Muscle layer of colon (tissue), 2 donors: Measurements from ENCODE around the gene TFEC.
"Not testable (repeated sequence)": the region's sequence is repeated elsewhere in the genome, so short reads cannot be mapped to it uniquely, and the experiment has no call there.

ENCODE experiments used
- H3K27ac ChIP-seq: one replicate; pipeline ENCODE4 v1.7.0; 2013; ENCODE audit warnings: low read depth, mild to moderate bottlenecking, low read length, moderate library complexity
- H3K27me3 ChIP-seq, 2 donors: one replicate each; pipeline ENCODE4 v1.7.0; 2013; ENCODE audit warnings: low read length in 2 of 2, mild to moderate bottlenecking in 2 of 2; ENCODE audit not compliant: insufficient read depth in 2 of 2, control insufficient read depth in 1 of 2
- H3K36me3 ChIP-seq: one replicate; pipeline ENCODE4 v1.7.0; 2013; ENCODE audit warnings: mild to moderate bottlenecking, low read length; ENCODE audit not compliant: insufficient read depth
- H3K4me1 ChIP-seq: one replicate; pipeline ENCODE4 v1.7.0; 2013; ENCODE audit warnings: mild to moderate bottlenecking, low read length; ENCODE audit not compliant: insufficient read depth
- H3K4me3 ChIP-seq, 2 donors: one replicate each; pipeline ENCODE4 v1.7.0; 2013; ENCODE audit warnings: low read length in 2 of 2, low read depth in 1 of 2, mild to moderate bottlenecking in 1 of 2, moderate library complexity in 1 of 2
- H3K9ac ChIP-seq: one replicate; pipeline ENCODE4 v1.7.0; 2013; ENCODE audit warnings: low read length
- H3K9me3 ChIP-seq: one replicate; pipeline ENCODE4 v1.7.0; 2013; ENCODE audit warnings: mild to moderate bottlenecking, low read length
- donor health status: abdominal sarcoma.
- donor health status: Adenocarcinoma of cecum.

Gene TFEC

DNA sequence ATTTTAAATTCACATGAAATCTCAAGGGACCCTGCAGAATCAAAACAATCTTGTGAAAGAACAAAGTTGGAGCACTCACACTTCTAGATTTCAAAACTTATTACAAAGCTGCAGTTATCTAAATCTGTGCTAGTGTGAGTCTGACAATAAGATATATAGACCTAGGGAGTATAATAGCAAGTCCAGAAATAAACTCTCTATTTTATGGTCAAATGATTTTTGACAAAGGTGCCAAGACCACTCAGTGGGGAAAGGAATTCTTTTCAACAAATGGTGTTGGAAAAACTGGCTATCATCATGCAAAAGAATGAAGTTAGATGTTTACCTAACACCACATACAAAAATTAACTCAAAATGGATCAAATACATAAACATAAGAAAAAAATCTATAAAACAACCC is 68.2 kb downstream of the TFEC start:
- no peaks in the 10 kb centered on the region for H3K4me1 ChIP-seq
- no peak overlapping the region for H3K27ac ChIP-seq
- no peak overlapping the region for H3K9ac ChIP-seq
- H3K9me3 ChIP-seq, result no peaks in the 10 kb centered on the region
- no peak overlapping the region for H3K4me3 ChIP-seq
- H3K27me3 ChIP-seq, result no peaks in the 10 kb centered on the region
- no peaks in the 10 kb centered on the region for H3K36me3 ChIP-seq

DNA sequence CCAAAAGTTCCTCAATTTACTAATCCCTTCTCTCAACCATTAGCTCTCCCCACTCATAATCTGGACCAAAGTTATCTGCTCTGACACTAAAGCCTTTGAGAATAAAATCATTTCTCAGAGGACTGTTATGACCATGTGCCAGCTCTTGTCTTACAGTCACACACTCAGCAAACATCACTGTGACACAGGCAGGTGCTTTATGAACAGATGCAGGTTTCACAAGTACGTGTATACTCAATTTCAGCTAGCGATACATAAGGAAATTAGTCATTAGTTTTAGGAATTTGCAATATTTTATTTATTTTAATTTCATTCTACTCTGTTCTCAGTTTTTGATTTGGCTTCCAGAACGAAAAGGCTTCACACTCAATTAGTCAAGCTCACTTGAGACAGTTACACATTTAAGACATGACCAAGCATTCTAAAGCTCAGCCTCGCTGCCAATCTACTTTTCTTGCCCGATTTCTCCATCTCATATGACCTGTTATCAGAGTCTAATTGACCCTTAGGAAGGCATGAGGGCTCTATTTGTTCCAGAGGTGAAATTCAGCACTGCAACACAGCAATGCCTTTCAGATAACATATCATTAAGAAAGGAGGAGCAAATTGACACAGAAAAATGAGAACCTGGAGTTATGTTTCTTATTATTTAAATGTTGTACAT is 76.8 kb downstream of the TFEC start:
- Histone ChIP-seq H3K9me3 (no peaks in the 10 kb centered on the region), H3K9ac (no peak overlapping the region), H3K36me3 (no peaks in the 10 kb centered on the region), H3K4me1 (no peaks in the 10 kb centered on the region), H3K4me3 (no peak overlapping the region), H3K27me3 (no peaks in the 10 kb centered on the region), H3K27ac (no peak overlapping the region)

GRCh38 chr7:115952832-115953231 is 77.7 kb downstream of the TFEC start:
- no peaks in the 10 kb centered on the region for H3K4me1 ChIP-seq
- no peak overlapping the region for H3K27ac ChIP-seq
- no peak overlapping the region for H3K9ac ChIP-seq
- H3K9me3 ChIP-seq, result no peaks in the 10 kb centered on the region
- H3K36me3 ChIP-seq, result no peaks in the 10 kb centered on the region
- no peaks in the 10 kb centered on the region for H3K27me3 ChIP-seq
- H3K4me3 ChIP-seq, result no peak overlapping the region

DNA sequence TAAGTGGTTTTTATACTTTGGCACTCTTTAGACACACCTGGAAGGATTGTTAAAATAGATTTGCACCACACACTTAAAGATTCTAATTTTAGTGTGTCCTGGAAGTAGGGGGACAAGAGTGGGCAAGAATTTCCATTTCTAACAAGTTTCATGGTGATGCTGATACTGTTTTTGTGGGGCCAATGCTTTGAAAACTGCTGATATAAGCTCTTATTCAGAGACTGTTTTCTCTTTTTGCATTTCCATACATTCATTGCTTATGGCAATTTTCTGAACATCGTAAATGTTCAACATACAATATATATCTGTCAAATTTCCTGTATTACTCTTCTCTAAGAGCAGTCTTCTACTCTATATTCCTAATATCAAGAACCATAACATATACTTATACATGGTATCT is 79.0 kb downstream of the TFEC start:
- H3K9me3 ChIP-seq, result no peaks in the 10 kb centered on the region

GRCh38 chr7:115941703-115942268 is 88.8 kb downstream of the TFEC start:
- no peak overlapping the region for H3K27ac ChIP-seq
- H3K9me3 ChIP-seq, result no peaks in the 10 kb centered on the region
- H3K36me3 ChIP-seq, result no peaks in the 10 kb centered on the region
- H3K4me3 ChIP-seq, result no peak overlapping the region
- H3K4me1 ChIP-seq, result no peaks in the 10 kb centered on the region
- H3K27me3 ChIP-seq, result no peaks in the 10 kb centered on the region
- no peak overlapping the region for H3K9ac ChIP-seq

More for the DNA sequence above, 79.0 kb downstream of the TFEC start:
- H3K4me3 ChIP-seq, result no peak overlapping the region
- no peak overlapping the region for H3K9ac ChIP-seq
- no peaks in the 10 kb centered on the region for H3K4me1 ChIP-seq
- no peak overlapping the region for H3K27ac ChIP-seq
- H3K27me3 ChIP-seq, result no peaks in the 10 kb centered on the region
- H3K36me3 ChIP-seq, result no peaks in the 10 kb centered on the region

- Histone ChIP-seq H3K36me3 (no peaks in the 10 kb centered on the region), H3K27ac (no peak overlapping the region), H3K9ac (no peak overlapping the region), H3K4me3 (no peak overlapping the region), H3K27me3 (no peaks in the 10 kb centered on the region), H3K9me3 (no peaks in the 10 kb centered on the region), H3K4me1 (no peaks in the 10 kb centered on the region)
Measured at GRCh38 chr7:115940460-115941060, 90.0 kb downstream of the TFEC start.

DNA sequence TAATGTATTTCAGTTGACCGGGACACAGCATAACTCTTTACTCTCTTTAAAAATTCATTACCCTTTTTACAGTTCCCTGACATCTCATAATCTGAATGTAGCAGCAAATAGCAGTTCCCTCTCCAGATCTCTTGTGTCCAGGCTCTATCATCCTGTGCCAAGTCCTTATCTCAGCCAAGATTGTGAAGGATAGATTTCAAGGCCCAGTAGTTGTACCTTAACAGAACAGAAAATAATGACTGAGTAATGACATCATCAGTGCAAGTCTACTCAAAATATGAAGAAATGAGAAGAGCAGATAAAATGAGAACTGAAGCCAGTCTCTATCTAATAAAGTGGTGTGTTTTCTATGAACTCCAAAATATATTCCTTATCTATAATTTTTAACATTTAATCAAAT is 92.6 kb downstream of the TFEC start:
- Histone ChIP-seq H3K4me1 (no peaks in the 10 kb centered on the region), H3K36me3 (no peaks in the 10 kb centered on the region), H3K27ac (no peak overlapping the region), H3K9ac (no peak overlapping the region), H3K9me3 (no peaks in the 10 kb centered on the region), H3K4me3 (no peak overlapping the region), H3K27me3 (no peaks in the 10 kb centered on the region)

GRCh38 chr7:115933471-115933870 is 97.1 kb downstream of the TFEC start:
- H3K9me3 ChIP-seq, result no peaks in the 10 kb centered on the region
- H3K36me3 ChIP-seq, result no peaks in the 10 kb centered on the region
- H3K4me1 ChIP-seq, result no peaks in the 10 kb centered on the region
- H3K4me3 ChIP-seq, result no peak overlapping the region
- H3K27me3 ChIP-seq, result no peaks in the 10 kb centered on the region
- no peak overlapping the region for H3K9ac ChIP-seq
- no peak overlapping the region for H3K27ac ChIP-seq

- Histone ChIP-seq H3K9ac (no peak overlapping the region), H3K4me3 (no peak overlapping the region), H3K4me1 (no peaks in the 10 kb centered on the region)
Measured at GRCh38 chr7:115932880-115933279, 97.7 kb downstream of the TFEC start.

GRCh38 chr7:115930184-115930583 is 100.4 kb downstream of the TFEC start:
- H3K9me3 ChIP-seq, H3K27ac ChIP-seq, H3K27me3 ChIP-seq, H3K36me3 ChIP-seq, H3K9ac ChIP-seq, H3K4me1 ChIP-seq, H3K4me3 ChIP-seq: not testable (repeated sequence)

More at GRCh38 chr7:115932880-115933279, 97.7 kb downstream of the TFEC start:
- H3K27ac ChIP-seq, result no peak overlapping the region
- no peaks in the 10 kb centered on the region for H3K36me3 ChIP-seq
- H3K9me3 ChIP-seq, result no peaks in the 10 kb centered on the region
- H3K27me3 ChIP-seq, result no peaks in the 10 kb centered on the region

- H3K4me1 ChIP-seq, H3K36me3 ChIP-seq, H3K4me3 ChIP-seq, H3K9ac ChIP-seq, H3K9me3 ChIP-seq, H3K27ac ChIP-seq, H3K27me3 ChIP-seq: not testable (repeated sequence)
Measured at GRCh38 chr7:115929736-115930135, 100.8 kb downstream of the TFEC start.

DNA sequence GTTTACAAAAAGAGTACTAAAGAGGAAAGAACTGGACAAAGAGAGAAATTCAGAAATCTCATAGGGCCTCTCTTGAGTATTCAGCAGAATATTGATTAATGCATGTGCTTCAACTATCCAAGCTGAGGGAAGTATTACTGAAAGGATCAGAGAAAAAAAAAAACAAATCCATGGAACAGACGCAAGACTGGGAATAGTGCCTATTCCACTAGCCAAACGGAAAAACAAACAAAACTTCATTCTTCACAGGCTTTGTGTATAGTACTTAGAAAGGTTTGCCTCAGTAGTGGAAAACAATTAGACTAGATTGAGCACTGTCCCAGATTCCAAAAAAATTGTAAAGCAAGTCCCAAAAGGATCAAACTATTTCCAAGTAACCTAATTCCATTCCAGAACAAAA is 106.2 kb downstream of the TFEC start:
- Histone ChIP-seq H3K27ac (no peak overlapping the region), H3K4me1 (peaks cover 9% of the 10 kb centered on the region), H3K36me3 (no peaks in the 10 kb centered on the region), H3K27me3 (no peaks in the 10 kb centered on the region), H3K9ac (no peak overlapping the region), H3K4me3 (no peak overlapping the region), H3K9me3 (no peaks in the 10 kb centered on the region)
